ENCODE measurements around the gene AKAP6.

AKAP6 gene

GRCh38 chr14:32329146-32329545 lies at the start of gene AKAP6:
Gene AKAP6 (plus strand): TSS chr14:32329298. CDS start chr14:32433494, 104,196 bp downstream.
- peak; percentile 51 for DNase-seq

GRCh38 chr14:32286602-32287001 lies 42.5 kb upstream of the AKAP6 start:
- no peak for DNase-seq

GRCh38 chr14:32296366-32296765 lies 32.7 kb upstream of the AKAP6 start:
- no peak for DNase-seq

- DNase-seq, result no peak
Observed at GRCh38 chr14:32298346-32298745, 30.8 kb upstream of the AKAP6 start.

- DNase-seq, result peak; percentile 19
Observed at GRCh38 chr14:32300136-32300535, 29.0 kb upstream of the AKAP6 start.

- no peak for DNase-seq
Observed at GRCh38 chr14:32303865-32304264, 25.2 kb upstream of the AKAP6 start.

- DNase-seq, result no peak
Observed at GRCh38 chr14:32304296-32304695, 24.8 kb upstream of the AKAP6 start.

- DNase-seq, result no peak
Observed at GRCh38 chr14:32306549-32306948, 22.5 kb upstream of the AKAP6 start.

- no peak for DNase-seq
Observed at GRCh38 chr14:32307881-32308582, 21.1 kb upstream of the AKAP6 start.

GRCh38 chr14:32310876-32311275 lies 18.2 kb upstream of the AKAP6 start:
- no peak for DNase-seq

GRCh38 chr14:32311294-32312009 lies 17.6 kb upstream of the AKAP6 start:
- peak; percentile 19 for DNase-seq

GRCh38 chr14:32312010-32312331 lies 17.1 kb upstream of the AKAP6 start:
- DNase-seq, result no peak

- no peak for DNase-seq
Observed at GRCh38 chr14:32313844-32314376, 15.2 kb upstream of the AKAP6 start.

GRCh38 chr14:32318087-32318795 lies 10.9 kb upstream of the AKAP6 start:
- no peak for DNase-seq

- no peak for DNase-seq
Observed at GRCh38 chr14:32319368-32320049, 9.6 kb upstream of the AKAP6 start.

GRCh38 chr14:32324601-32325000 lies 4.5 kb upstream of the AKAP6 start:
- DNase-seq, result no peak

GRCh38 chr14:32327255-32327961 lies 1.7 kb upstream of the AKAP6 start:
- no peak for DNase-seq

GRCh38 chr14:32329690-32330285 lies 690 bp downstream of the AKAP6 start:
- no peak for DNase-seq

GRCh38 chr14:32330351-32331111 lies 1.4 kb downstream of the AKAP6 start:
- no peak for DNase-seq

- DNase-seq, result peak; percentile 27
Observed at GRCh38 chr14:32331206-32331605, 2.1 kb downstream of the AKAP6 start.

All from femur (tissue), 1 donor.